OCI-LY1 (cell line): Measurements from ENCODE around the gene TPPP.

ENCODE experiments used
- H2AFZ ChIP-seq: fragments of 200-600 bp; sonication (generic), shearing (Covaris generic); 2 replicates; pipeline ENCODE4 v1.6.0; 2014; ENCODE audit warnings: antibody characterized with exemption, mild to moderate bottlenecking, low read length
- H3F3A ChIP-seq: fragments of 200-600 bp; sonication (generic), shearing (Covaris generic); 2 replicates; pipeline ENCODE4 v1.6.0; 2014; ENCODE audit warnings: mild to moderate bottlenecking, antibody characterized with exemption, low read length, moderate library complexity; ENCODE audit not compliant: insufficient read depth
- H3K27ac ChIP-seq: fragments of 200-600 bp; sonication (generic); 2 replicates; pipeline ENCODE4 v1.5.1; 2014; ENCODE audit warnings: low read length, mixed run types, mild to moderate bottlenecking, low read depth; ENCODE audit not compliant: poor library complexity, severe bottlenecking
- H3K27me3 ChIP-seq: fragments of 200-600 bp; sonication (generic); 2 replicates; pipeline ENCODE4 v1.6.0; 2014; ENCODE audit warnings: antibody characterized with exemption, mild to moderate bottlenecking, low read length, moderate library complexity; ENCODE audit not compliant: insufficient read depth
- H3K36me3 ChIP-seq: fragments of 200-600 bp; sonication (generic); 2 replicates; pipeline ENCODE4 v1.6.1; 2014; ENCODE audit warnings: mild to moderate bottlenecking, antibody characterized with exemption, low read length, moderate library complexity, mixed read lengths; ENCODE audit not compliant: insufficient read depth
- H3K4me1 ChIP-seq: fragments of 200-600 bp; sonication (generic); 2 replicates; pipeline ENCODE4 v1.5.1; 2014; ENCODE audit warnings: mild to moderate bottlenecking, low read length, moderate library complexity; ENCODE audit not compliant: insufficient read depth, severe bottlenecking
- H3K4me2 ChIP-seq: fragments of 200-600 bp; sonication (generic), shearing (Covaris generic); 2 replicates; pipeline ENCODE4 v1.6.1; 2014; ENCODE audit warnings: low read length
- H3K4me3 ChIP-seq: fragments of 200-600 bp; sonication (generic); 2 replicates; pipeline ENCODE4 v1.5.1; 2014; ENCODE audit warnings: low read length, low read depth, mild to moderate bottlenecking, mixed read lengths; ENCODE audit not compliant: poor library complexity, severe bottlenecking
- H3K79me2 ChIP-seq: fragments of 200-600 bp; shearing (Covaris generic); 2 replicates; pipeline ENCODE4 v1.6.1; 2016; ENCODE audit warnings: mixed run types, low read length, mixed read lengths; ENCODE audit not compliant: insufficient read depth
- H3K9ac ChIP-seq: fragments of 200-600 bp; sonication (generic), shearing (Covaris generic); 2 replicates; pipeline ENCODE4 v1.6.1; 2014; ENCODE audit warnings: mild to moderate bottlenecking, low read length, mixed read lengths
- H3K9me2 ChIP-seq: fragments of 200-600 bp; sonication (generic), shearing (Covaris generic); 2 replicates; pipeline ENCODE4 v1.6.1; 2014; ENCODE audit warnings: low read depth, mild to moderate bottlenecking, low read length, mixed read lengths
- H3K9me3 ChIP-seq: fragments of 200-600 bp; shearing (Covaris generic); 2 replicates; pipeline ENCODE4 v1.6.1; 2014; ENCODE audit warnings: low read length, mixed read lengths
- H4K20me1 ChIP-seq: fragments of 200-600 bp; sonication (generic), shearing (Covaris generic); 2 replicates; pipeline ENCODE4 v1.6.0; 2016; ENCODE audit warnings: mild to moderate bottlenecking, low read length; ENCODE audit not compliant: insufficient read depth
- CTCF ChIP-seq: fragments of 200-600 bp; sonication (generic), shearing (Covaris generic); IDR thresholded peaks from 2 replicates; pipeline ENCODE4 v1.5.1; 2017; ENCODE audit warnings: mild to moderate bottlenecking, antibody characterized with exemption, low read length, moderate library complexity, mixed read lengths
- EZH2 ChIP-seq: fragments of 200-600 bp; sonication (generic), shearing (Covaris generic); IDR thresholded peaks from 2 replicates; pipeline ENCODE4 v1.8.0; 2017; ENCODE audit warnings: borderline replicate concordance, mixed run types, mild to moderate bottlenecking, antibody characterized with exemption, low read length, moderate library complexity, mixed read lengths

Gene TPPP

GRCh38 chr5:669111-669841, 23.9 kb downstream of the TPPP start:
- no peak overlapping the region for H3K9ac ChIP-seq

GRCh38 chr5:668283-668995, 24.7 kb downstream of the TPPP start:
- H2AFZ ChIP-seq: no peak overlapping the region
- H3K27me3 ChIP-seq: no peaks in the 10 kb centered on the region
- no peak overlapping the region for H3K4me3 ChIP-seq
- TF ChIP-seq EZH2 (no peak), CTCF (no peak)
- no peaks in the 10 kb centered on the region for H3K9me2 ChIP-seq
- no peak overlapping the region for H3K27ac ChIP-seq
- no peaks in the 10 kb centered on the region for H3K4me1 ChIP-seq
- H4K20me1 ChIP-seq: no peaks in the 10 kb centered on the region
- H3K9me3 ChIP-seq: no peaks in the 10 kb centered on the region
- H3K36me3 ChIP-seq: peaks cover 21% of the 10 kb centered on the region; the same call in 1 of the 2 replicates
- no peak overlapping the region for H3K9ac ChIP-seq
- H3F3A ChIP-seq: no peaks in the 10 kb centered on the region
- H3K4me2 ChIP-seq: no peak overlapping the region
- no peaks in the 10 kb centered on the region for H3K79me2 ChIP-seq

More at GRCh38 chr5:669111-669841, 23.9 kb downstream of the TPPP start:
- Histone ChIP-seq H3K79me2 (no peaks in the 10 kb centered on the region), H3K27ac (no peak overlapping the region), H3F3A (no peaks in the 10 kb centered on the region), H3K36me3 (peaks cover 21% of the 10 kb centered on the region; the same call in 1 of the 2 replicates), H3K9me3 (no peaks in the 10 kb centered on the region), H3K4me3 (no peak overlapping the region), H3K9me2 (no peaks in the 10 kb centered on the region), H3K4me2 (no peak overlapping the region), H3K27me3 (no peaks in the 10 kb centered on the region), H4K20me1 (no peaks in the 10 kb centered on the region), H2AFZ (no peak overlapping the region), H3K4me1 (no peaks in the 10 kb centered on the region)
- TF ChIP-seq CTCF (peak; percentile 84), EZH2 (no peak)

GRCh38 chr5:666816-667498, 26.2 kb downstream of the TPPP start:
- no peak overlapping the region for H3K9ac ChIP-seq
- H4K20me1 ChIP-seq: no peaks in the 10 kb centered on the region
- no peak overlapping the region for H3K27ac ChIP-seq
- H3K27me3 ChIP-seq: no peaks in the 10 kb centered on the region
- H3F3A ChIP-seq: no peaks in the 10 kb centered on the region
- H3K4me1 ChIP-seq: no peaks in the 10 kb centered on the region
- no peak overlapping the region for H3K4me2 ChIP-seq
- TF ChIP-seq CTCF: no peak
- no peak for TF ChIP-seq EZH2
- no peaks in the 10 kb centered on the region for H3K9me3 ChIP-seq
- no peaks in the 10 kb centered on the region for H3K79me2 ChIP-seq
- peaks cover 21% of the 10 kb centered on the region for H3K36me3 ChIP-seq
- no peaks in the 10 kb centered on the region for H3K9me2 ChIP-seq
- no peak overlapping the region for H3K4me3 ChIP-seq
- no peak overlapping the region for H2AFZ ChIP-seq
